K562 (cell line): Measurements from ENCODE around the gene DDX41. TPM values are rescaled to one million over a fixed set of nuclear protein-coding genes. Genes with fewer than 3 reads are reported as not detected.
A peak's percentile ranks its signal among the peaks of the same experiment; 100 is the strongest.

Experiments
- ARID3A ChIP-seq: IDR thresholded peaks from 2 replicates; pipeline ENCODE4 v1.6.1; 2012; ENCODE audit warnings: low read depth, low read length, improper control_type of control experiment, borderline replicate concordance
- KAT7 ChIP-seq: sonication (generic); formaldehyde crosslinking; IDR thresholded peaks from 2 replicates; pipeline ENCODE4 v1.8.0; 2022; ENCODE audit warnings: missing genetic modification reagents, mild to moderate bottlenecking, borderline replicate concordance
- MTA3 ChIP-seq: fragments of 450-650 bp; formaldehyde crosslinking; IDR thresholded peaks from 2 replicates; pipeline ENCODE4 v1.6.1; 2017; ENCODE audit warnings: mild to moderate bottlenecking, borderline replicate concordance
- NR2C1 ChIP-seq, 2 experiments: fragments of 450-650 bp; IDR thresholded peaks; 2 replicates each; pipeline ENCODE4 v1.6.1; 2017; ENCODE audit warnings: mild to moderate bottlenecking in 2 of 2, antibody characterized with exemption in 1 of 2, inconsistent platforms in 1 of 2, missing compliant biosample characterization in 1 of 2, missing genetic modification characterization in 1 of 2
- PBX2 ChIP-seq, 2 experiments: IDR thresholded peaks in 1 of 2; conservative IDR thresholded peaks in 1 of 2; 2 replicates each; pipeline ENCODE4 v1.6.1; 2016; ENCODE audit warnings: low read depth in 2 of 2, mild to moderate bottlenecking in 1 of 2, missing compliant biosample characterization in 1 of 2, missing genetic modification characterization in 1 of 2, moderate library complexity in 1 of 2
- RBM15 ChIP-seq: fragments of 200-400 bp; formaldehyde crosslinking; IDR thresholded peaks from 2 replicates; pipeline ENCODE4 v1.6.1; 2018; ENCODE audit warnings: mild to moderate bottlenecking, low read length, moderate library complexity; ENCODE audit not compliant: insufficient read depth
- ZBTB40 ChIP-seq, 2 experiments: fragments of 450-650 bp in 1 of 2; sonication (generic) in 1 of 2; formaldehyde crosslinking in 1 of 2; IDR thresholded peaks; 2 replicates each; pipeline versions ENCODE4 v1.7.1 to v1.9.0; 2016 to 2022; ENCODE audit warnings: inconsistent platforms in 1 of 2, mild to moderate bottlenecking in 1 of 2, missing genetic modification reagents in 1 of 2
- ZNF655 ChIP-seq: fragments of 250-450 bp; sonication (Bioruptor Pico); IDR thresholded peaks from 2 replicates; pipeline ENCODE4 v1.5.0; 2021
- polyA plus RNA-seq, 8 experiments: library from polyadenylated mRNA; depleted of rRNA in 4 of 8; stranded (reverse) in 5 of 8; unstranded in 3 of 8; fragments of >200 nt; fragmentation: Nextera tagmentation in 2 of 8; fragmentation: Illumina TruSeq in 1 of 8; extraction: Ambion mirVana in 2 of 8; extraction: Trizol in 1 of 8; gene quantifications; 2 replicates each; pipeline versions ENCODE4 v1.2.1 to v1.2.3, GENCODE V29; 2011 to 2014; ENCODE audit warnings: inconsistent platforms in 1 of 8, missing spikeins in 1 of 8
- total RNA-seq, 7 experiments: library from RNA; depleted of rRNA in 6 of 7; stranded (reverse); fragments of >200 nt in 6 of 7; fragmentation: Illumina TruSeq in 2 of 7; extraction: Trizol in 2 of 7; gene quantifications; 2 replicates each; pipeline versions ENCODE4 v1.2.1 to v1.2.3, GENCODE V29; 2011 to 2021; ENCODE audit warnings: low replicate concordance in 1 of 7

The DDX41 gene
- total and polyA plus RNA-seq, 9 of the 15 experiments (the other 6 are each of a cell fraction or from before 2014, with no cell fraction given), result 38.2 to 284 (median 116) TPM

GRCh38 chr5:177472460-177473442 lies 44.0 kb downstream of the DDX41 start (continued):
- TF ChIP-seq NR2C1 (IDR thresholded peaks at IDR 0.05), result no peak
- TF ChIP-seq NR2C1 (tag; IDR thresholded peaks at IDR 0.05), result no peak
- no peak for TF ChIP-seq PBX2 (CRISPR knock-in tag; IDR thresholded peaks at IDR 0.05; ENCODE audit: low read depth)
- TF ChIP-seq PBX2 (tag; conservative IDR thresholded peaks at IDR 0.05; ENCODE audit: low read depth), result no peak
- 0 out of 2 replicates have a peak, but pooled peaks have one; percentile 13 for TF ChIP-seq ZBTB40 (IDR thresholded peaks at IDR 0.05)
- no peak for TF ChIP-seq ZBTB40 (CRISPR knock-in tag; IDR thresholded peaks at IDR 0.05)
- TF ChIP-seq RBM15, result no peak
- no peak for TF ChIP-seq ARID3A
- no peak for TF ChIP-seq ZNF655 (CRISPR knock-in tag)
- no peak for TF ChIP-seq MTA3
- no peak for TF ChIP-seq KAT7 (CRISPR knock-in tag)
